ENCODE measurements around the gene DNASE1L2. TPM values are rescaled to one million over a fixed set of nuclear protein-coding genes. Genes with fewer than 3 reads are reported as not detected.
"Not testable (repeated sequence)": the region's sequence is repeated elsewhere in the genome, so short reads cannot be mapped to it uniquely, and the experiment has no call there.

Gene DNASE1L2
- total RNA-seq, 1 donor from 2014 or later = 2.1 TPM

GRCh38 chr16:2256531-2257140 is 20.4 kb downstream of the DNASE1L2 start:
- Mint-ChIP-seq H3K27ac (no peak overlapping the region), H3K9me3 (ENCODE audit: low read depth) (no peaks in the 10 kb centered on the region), H3K4me3 (ENCODE audit: low read depth) (no peak overlapping the region), H3K4me1 (ENCODE audit: low read depth) (peaks cover 4% of the 10 kb centered on the region), H3K36me3 (ENCODE audit: insufficient read depth) (peaks cover 27% of the 10 kb centered on the region), H3K27me3 (no peaks in the 10 kb centered on the region)
- TF ChIP-seq, protein P1, sequence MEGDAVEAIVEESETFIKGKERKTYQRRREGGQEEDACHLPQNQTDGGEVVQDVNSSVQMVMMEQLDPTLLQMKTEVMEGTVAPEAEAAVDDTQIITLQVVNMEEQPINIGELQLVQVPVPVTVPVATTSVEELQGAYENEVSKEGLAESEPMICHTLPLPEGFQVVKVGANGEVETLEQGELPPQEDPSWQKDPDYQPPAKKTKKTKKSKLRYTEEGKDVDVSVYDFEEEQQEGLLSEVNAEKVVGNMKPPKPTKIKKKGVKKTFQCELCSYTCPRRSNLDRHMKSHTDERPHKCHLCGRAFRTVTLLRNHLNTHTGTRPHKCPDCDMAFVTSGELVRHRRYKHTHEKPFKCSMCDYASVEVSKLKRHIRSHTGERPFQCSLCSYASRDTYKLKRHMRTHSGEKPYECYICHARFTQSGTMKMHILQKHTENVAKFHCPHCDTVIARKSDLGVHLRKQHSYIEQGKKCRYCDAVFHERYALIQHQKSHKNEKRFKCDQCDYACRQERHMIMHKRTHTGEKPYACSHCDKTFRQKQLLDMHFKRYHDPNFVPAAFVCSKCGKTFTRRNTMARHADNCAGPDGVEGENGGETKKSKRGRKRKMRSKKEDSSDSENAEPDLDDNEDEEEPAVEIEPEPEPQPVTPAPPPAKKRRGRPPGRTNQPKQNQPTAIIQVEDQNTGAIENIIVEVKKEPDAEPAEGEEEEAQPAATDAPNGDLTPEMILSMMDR (IDR thresholded peaks at IDR 0.05; ENCODE audit: unreplicated experiment) = no peak
- DNase-seq (ENCODE audit: low spot score, unreplicated experiment) = no peak

DNA sequence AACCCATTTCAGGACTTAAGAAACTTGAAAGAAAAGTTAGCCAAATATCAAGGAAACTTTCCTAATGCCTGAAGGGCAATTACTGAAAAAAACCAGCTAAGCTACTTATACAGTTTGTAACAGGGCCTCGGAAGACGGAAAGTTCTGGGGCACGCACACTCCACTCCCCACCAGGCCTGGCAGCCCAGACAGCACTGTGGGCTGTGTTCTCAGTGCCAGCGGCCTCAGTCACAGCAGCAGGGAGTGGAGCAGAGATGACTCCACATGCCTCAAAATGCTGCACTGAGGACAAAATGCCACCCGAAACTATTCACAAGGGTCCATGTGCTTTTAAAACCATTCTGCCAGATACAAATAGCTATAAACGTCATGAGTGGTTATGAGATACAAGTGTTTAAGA is 21.5 kb downstream of the DNASE1L2 start:
- Mint-ChIP-seq H3K9me3 (ENCODE audit: low read depth) (no peaks in the 10 kb centered on the region), H3K4me3 (ENCODE audit: low read depth) (no peak overlapping the region), H3K27me3 (no peaks in the 10 kb centered on the region), H3K27ac (no peak overlapping the region), H3K4me1 (ENCODE audit: low read depth) (no peaks in the 10 kb centered on the region), H3K36me3 (ENCODE audit: insufficient read depth) (peaks cover 35% of the 10 kb centered on the region)
- TF ChIP-seq, protein P1 (IDR thresholded peaks at IDR 0.05; ENCODE audit: unreplicated experiment) = no peak
- DNase-seq (ENCODE audit: low spot score, unreplicated experiment) = no peak

GRCh38 chr16:2258530-2258929 is 22.3 kb downstream of the DNASE1L2 start:
- not testable (repeated sequence) for DNase-seq (ENCODE audit: low spot score, unreplicated experiment); H3K4me3 Mint-ChIP-seq (ENCODE audit: low read depth); H3K4me1 Mint-ChIP-seq (ENCODE audit: low read depth); H3K27me3 Mint-ChIP-seq; H3K27ac Mint-ChIP-seq; H3K9me3 Mint-ChIP-seq (ENCODE audit: low read depth)
- H3K36me3 Mint-ChIP-seq (ENCODE audit: insufficient read depth) = peaks cover 31% of the 10 kb centered on the region

DNA sequence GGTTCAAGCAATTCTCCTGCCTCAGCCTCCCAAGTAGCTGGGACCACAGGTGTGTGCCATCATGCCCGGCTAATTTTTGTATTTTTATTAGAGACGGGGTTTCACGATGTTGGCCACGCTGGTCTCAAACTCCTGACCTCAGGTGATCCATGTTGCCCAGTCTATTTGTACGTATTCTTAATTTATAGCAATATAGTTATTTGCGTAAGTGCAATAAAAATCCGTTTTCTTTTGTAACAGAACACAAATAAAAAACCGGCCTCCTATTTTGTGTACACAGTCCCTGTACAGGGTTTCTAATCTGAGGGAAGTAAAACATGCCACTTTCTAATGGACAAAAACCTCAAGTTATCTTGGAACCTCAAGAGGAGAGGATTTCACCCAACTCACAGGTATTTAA is 24.0 kb downstream of the DNASE1L2 start:
- Mint-ChIP-seq H3K36me3 (ENCODE audit: insufficient read depth) (peaks cover 31% of the 10 kb centered on the region), H3K9me3 (ENCODE audit: low read depth) (no peaks in the 10 kb centered on the region), H3K4me3 (ENCODE audit: low read depth) (no peak overlapping the region), H3K27me3 (no peaks in the 10 kb centered on the region), H3K4me1 (ENCODE audit: low read depth) (peaks cover 7% of the 10 kb centered on the region), H3K27ac (no peak overlapping the region)
- DNase-seq (ENCODE audit: low spot score, unreplicated experiment) = no peak
- TF ChIP-seq, protein P1 (IDR thresholded peaks at IDR 0.05; ENCODE audit: unreplicated experiment) = no peak

DNA sequence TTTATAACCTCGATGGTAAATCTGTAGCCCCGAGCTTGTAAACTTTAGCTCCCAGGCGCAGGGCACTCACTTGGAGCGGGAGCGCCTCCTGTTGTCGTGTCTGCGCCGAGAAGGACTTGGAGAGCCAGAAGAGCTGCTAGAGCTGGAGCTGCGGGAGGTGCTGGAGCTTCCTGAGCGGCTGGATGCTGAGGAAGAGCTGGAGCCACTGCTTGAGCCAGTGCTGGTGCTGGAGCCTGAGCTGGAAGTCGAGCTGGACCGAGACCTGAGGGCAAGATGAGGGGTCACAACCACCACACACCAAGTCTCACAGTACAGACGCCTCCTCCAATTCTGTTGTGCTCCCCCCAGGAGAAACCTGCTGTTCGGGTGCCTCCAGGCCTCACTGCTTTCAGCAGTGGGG is 26.8 kb downstream of the DNASE1L2 start:
- not testable (repeated sequence) for H3K27ac Mint-ChIP-seq; H3K9me3 Mint-ChIP-seq (ENCODE audit: low read depth); H3K27me3 Mint-ChIP-seq; DNase-seq (ENCODE audit: low spot score, unreplicated experiment); H3K4me3 Mint-ChIP-seq (ENCODE audit: low read depth)
- peaks cover 19% of the 10 kb centered on the region for H3K4me1 Mint-ChIP-seq (ENCODE audit: low read depth)
- peaks cover 19% of the 10 kb centered on the region for H3K36me3 Mint-ChIP-seq (ENCODE audit: insufficient read depth)

GRCh38 chr16:2266887-2267286 is 30.6 kb downstream of the DNASE1L2 start:
- not testable (repeated sequence) for H3K27me3 Mint-ChIP-seq; H3K9me3 Mint-ChIP-seq (ENCODE audit: low read depth); DNase-seq (ENCODE audit: low spot score, unreplicated experiment)
- Mint-ChIP-seq H3K27ac (peak overlapping the region; percentile 95), H3K4me3 (ENCODE audit: low read depth) (peak overlapping the region; percentile 92), H3K36me3 (ENCODE audit: insufficient read depth) (peaks cover 12% of the 10 kb centered on the region), H3K4me1 (ENCODE audit: low read depth) (peaks cover 23% of the 10 kb centered on the region)

- H3K27me3 Mint-ChIP-seq; H3K36me3 Mint-ChIP-seq (ENCODE audit: insufficient read depth); H3K9me3 Mint-ChIP-seq (ENCODE audit: low read depth); DNase-seq (ENCODE audit: low spot score, unreplicated experiment): not testable (repeated sequence)
- Mint-ChIP-seq H3K4me1 (ENCODE audit: low read depth) (peaks cover 23% of the 10 kb centered on the region), H3K27ac (peak overlapping the region; percentile 99), H3K4me3 (ENCODE audit: low read depth) (peak overlapping the region; percentile 92)
Observed at GRCh38 chr16:2267505-2267912, 31.3 kb downstream of the DNASE1L2 start.
